ENCODE measurements around the gene HINFP. TPM values are rescaled to one million over a fixed set of nuclear protein-coding genes. Genes with fewer than 3 reads are reported as not detected.

HINFP gene
- polyA plus RNA-seq, 1 donor from 2014 or later, result 50.0 TPM

DNA sequence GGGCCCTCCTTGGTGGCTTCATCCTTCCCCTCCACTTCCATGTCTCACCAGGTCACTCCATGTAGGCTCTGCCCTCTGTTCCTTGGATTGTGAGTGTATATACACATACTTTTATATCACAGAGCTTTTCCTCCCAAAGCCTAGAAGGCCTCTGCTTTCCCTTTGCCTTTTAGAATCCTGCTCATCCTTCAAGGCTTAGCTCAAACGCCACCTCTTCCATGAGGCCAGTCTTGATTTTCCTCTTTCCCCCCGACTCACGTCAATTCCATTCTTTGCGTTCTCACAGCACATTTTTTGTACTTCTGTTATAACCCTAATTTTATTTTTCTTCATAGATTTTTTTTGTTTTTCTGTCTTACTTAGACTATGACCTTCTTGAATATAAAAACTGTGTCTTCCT, 31.2 kb downstream of the HINFP start:
- no peaks in the 10 kb centered on the region for H3F3A ChIP-seq (ENCODE audit: insufficient read depth, low read length, poor library complexity, severe bottlenecking)
- no peaks in the 10 kb centered on the region for H3K9me3 ChIP-seq (ENCODE audit: low read length)
- no peaks in the 10 kb centered on the region for H4K20me1 ChIP-seq (ENCODE audit: insufficient read depth)
- no peak overlapping the region for H2AFZ ChIP-seq (ENCODE audit: low read depth, low read length)
- no peak for TF ChIP-seq MXI1 (conservative IDR thresholded peaks at IDR 0.05; ENCODE audit: poor library complexity, severe bottlenecking)
- no peak for TF ChIP-seq EP300 (conservative IDR thresholded peaks at IDR 0.05; ENCODE audit: poor library complexity, severe bottlenecking)
- TF ChIP-seq SMC3 (conservative IDR thresholded peaks at IDR 0.05; ENCODE audit: poor library complexity), result no peak
- no peak for TF ChIP-seq EZH2 (IDR thresholded peaks at IDR 0.05; ENCODE audit: borderline replicate concordance, insufficient read depth, low read length, poor library complexity, severe bottlenecking)
- TF ChIP-seq, protein P1, sequence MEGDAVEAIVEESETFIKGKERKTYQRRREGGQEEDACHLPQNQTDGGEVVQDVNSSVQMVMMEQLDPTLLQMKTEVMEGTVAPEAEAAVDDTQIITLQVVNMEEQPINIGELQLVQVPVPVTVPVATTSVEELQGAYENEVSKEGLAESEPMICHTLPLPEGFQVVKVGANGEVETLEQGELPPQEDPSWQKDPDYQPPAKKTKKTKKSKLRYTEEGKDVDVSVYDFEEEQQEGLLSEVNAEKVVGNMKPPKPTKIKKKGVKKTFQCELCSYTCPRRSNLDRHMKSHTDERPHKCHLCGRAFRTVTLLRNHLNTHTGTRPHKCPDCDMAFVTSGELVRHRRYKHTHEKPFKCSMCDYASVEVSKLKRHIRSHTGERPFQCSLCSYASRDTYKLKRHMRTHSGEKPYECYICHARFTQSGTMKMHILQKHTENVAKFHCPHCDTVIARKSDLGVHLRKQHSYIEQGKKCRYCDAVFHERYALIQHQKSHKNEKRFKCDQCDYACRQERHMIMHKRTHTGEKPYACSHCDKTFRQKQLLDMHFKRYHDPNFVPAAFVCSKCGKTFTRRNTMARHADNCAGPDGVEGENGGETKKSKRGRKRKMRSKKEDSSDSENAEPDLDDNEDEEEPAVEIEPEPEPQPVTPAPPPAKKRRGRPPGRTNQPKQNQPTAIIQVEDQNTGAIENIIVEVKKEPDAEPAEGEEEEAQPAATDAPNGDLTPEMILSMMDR (IDR thresholded peaks at IDR 0.05; ENCODE audit: poor library complexity, severe bottlenecking), result no peak
- TF ChIP-seq TAF1 (IDR thresholded peaks at IDR 0.05; ENCODE audit: low read depth), result no peak
- TF ChIP-seq RAD21 (conservative IDR thresholded peaks at IDR 0.05), result no peak
- TF ChIP-seq, protein P2, sequence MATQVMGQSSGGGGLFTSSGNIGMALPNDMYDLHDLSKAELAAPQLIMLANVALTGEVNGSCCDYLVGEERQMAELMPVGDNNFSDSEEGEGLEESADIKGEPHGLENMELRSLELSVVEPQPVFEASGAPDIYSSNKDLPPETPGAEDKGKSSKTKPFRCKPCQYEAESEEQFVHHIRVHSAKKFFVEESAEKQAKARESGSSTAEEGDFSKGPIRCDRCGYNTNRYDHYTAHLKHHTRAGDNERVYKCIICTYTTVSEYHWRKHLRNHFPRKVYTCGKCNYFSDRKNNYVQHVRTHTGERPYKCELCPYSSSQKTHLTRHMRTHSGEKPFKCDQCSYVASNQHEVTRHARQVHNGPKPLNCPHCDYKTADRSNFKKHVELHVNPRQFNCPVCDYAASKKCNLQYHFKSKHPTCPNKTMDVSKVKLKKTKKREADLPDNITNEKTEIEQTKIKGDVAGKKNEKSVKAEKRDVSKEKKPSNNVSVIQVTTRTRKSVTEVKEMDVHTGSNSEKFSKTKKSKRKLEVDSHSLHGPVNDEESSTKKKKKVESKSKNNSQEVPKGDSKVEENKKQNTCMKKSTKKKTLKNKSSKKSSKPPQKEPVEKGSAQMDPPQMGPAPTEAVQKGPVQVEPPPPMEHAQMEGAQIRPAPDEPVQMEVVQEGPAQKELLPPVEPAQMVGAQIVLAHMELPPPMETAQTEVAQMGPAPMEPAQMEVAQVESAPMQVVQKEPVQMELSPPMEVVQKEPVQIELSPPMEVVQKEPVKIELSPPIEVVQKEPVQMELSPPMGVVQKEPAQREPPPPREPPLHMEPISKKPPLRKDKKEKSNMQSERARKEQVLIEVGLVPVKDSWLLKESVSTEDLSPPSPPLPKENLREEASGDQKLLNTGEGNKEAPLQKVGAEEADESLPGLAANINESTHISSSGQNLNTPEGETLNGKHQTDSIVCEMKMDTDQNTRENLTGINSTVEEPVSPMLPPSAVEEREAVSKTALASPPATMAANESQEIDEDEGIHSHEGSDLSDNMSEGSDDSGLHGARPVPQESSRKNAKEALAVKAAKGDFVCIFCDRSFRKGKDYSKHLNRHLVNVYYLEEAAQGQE (IDR thresholded peaks at IDR 0.05; ENCODE audit: borderline replicate concordance), result no peak
- no peak for TF ChIP-seq POLR2AphosphoS5 (IDR thresholded peaks at IDR 0.05)
- no peaks in the 10 kb centered on the region for H3K79me2 ChIP-seq (replicated peaks; ENCODE audit: insufficient read depth, low read length)
- no peak overlapping the region for H3K9ac ChIP-seq (ENCODE audit: low read length)
- H3K27me3 ChIP-seq (ENCODE audit: insufficient read depth, low read depth, low read length), result peaks cover 31% of the 10 kb centered on the region
- no peak overlapping the region for H3K4me2 ChIP-seq (ENCODE audit: low read length)
- H3K27ac ChIP-seq (ENCODE audit: low read length), result no peak overlapping the region
- no peak overlapping the region for H3K4me3 ChIP-seq (ENCODE audit: low read length)
- H3K9me2 ChIP-seq (ENCODE audit: insufficient read depth, low read length), result no peaks in the 10 kb centered on the region
- H3K36me3 ChIP-seq (ENCODE audit: insufficient read depth, low read length), result no peaks in the 10 kb centered on the region

DNA sequence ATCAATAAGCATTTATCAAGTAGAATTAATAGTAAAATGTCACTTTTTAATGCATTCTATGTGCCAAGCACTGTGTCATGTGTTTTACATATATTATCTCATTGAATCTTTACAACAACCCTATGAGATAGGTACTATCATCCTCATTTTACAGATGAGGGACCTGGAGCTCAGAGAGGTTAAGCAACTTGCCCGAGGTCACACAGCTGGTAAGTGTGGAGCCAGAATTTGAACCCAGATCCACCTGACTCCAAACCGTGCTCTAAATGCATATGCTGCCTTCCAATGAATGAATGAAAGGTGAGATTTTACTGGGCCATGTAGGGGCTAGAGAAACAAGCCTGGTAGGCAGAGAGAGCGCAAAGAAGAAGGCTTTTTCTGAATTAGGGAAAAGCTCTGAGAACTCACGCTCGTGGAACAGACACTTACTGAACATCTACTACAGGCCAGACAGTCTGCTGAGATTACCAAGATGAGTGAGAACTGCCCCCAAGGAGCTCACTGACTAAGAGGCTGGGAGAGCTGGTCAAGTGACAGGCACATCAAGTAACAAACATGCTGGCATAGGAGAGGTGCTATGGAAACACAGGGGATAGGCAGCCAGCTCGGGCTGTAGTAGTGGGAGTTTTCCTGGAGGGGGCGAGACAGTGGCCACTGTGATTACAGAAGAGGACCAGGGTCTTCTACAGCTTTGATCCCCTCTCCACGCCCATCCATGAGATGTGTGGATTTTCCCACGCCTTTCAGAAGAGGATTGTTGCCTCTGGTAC, 31.9 kb downstream of the HINFP start:
- no peaks in the 10 kb centered on the region for H3F3A ChIP-seq (ENCODE audit: insufficient read depth, low read length, poor library complexity, severe bottlenecking)
- H3K4me3 ChIP-seq (ENCODE audit: low read length), result no peak overlapping the region
- no peaks in the 10 kb centered on the region for H3K79me2 ChIP-seq (replicated peaks; ENCODE audit: insufficient read depth, low read length)
- H2AFZ ChIP-seq (ENCODE audit: low read depth, low read length), result no peak overlapping the region
- no peak overlapping the region for H3K9ac ChIP-seq (ENCODE audit: low read length)
- no peak overlapping the region for H3K4me2 ChIP-seq (ENCODE audit: low read length)
- peaks cover 24% of the 10 kb centered on the region for H3K27me3 ChIP-seq (ENCODE audit: insufficient read depth, low read depth, low read length)
- no peaks in the 10 kb centered on the region for H4K20me1 ChIP-seq (ENCODE audit: insufficient read depth)
- no peak overlapping the region for H3K27ac ChIP-seq (ENCODE audit: low read length)
- TF ChIP-seq POLR2AphosphoS5 (IDR thresholded peaks at IDR 0.05), result no peak
- no peak for TF ChIP-seq EP300 (conservative IDR thresholded peaks at IDR 0.05; ENCODE audit: poor library complexity, severe bottlenecking)
- TF ChIP-seq, protein P1 (IDR thresholded peaks at IDR 0.05; ENCODE audit: poor library complexity, severe bottlenecking), result no peak
- no peak for TF ChIP-seq RAD21 (conservative IDR thresholded peaks at IDR 0.05)
- no peak for TF ChIP-seq SMC3 (conservative IDR thresholded peaks at IDR 0.05; ENCODE audit: poor library complexity)
- TF ChIP-seq MXI1 (conservative IDR thresholded peaks at IDR 0.05; ENCODE audit: poor library complexity, severe bottlenecking), result no peak
- TF ChIP-seq EZH2 (IDR thresholded peaks at IDR 0.05; ENCODE audit: borderline replicate concordance, insufficient read depth, low read length, poor library complexity, severe bottlenecking), result no peak
- TF ChIP-seq, protein P2 (IDR thresholded peaks at IDR 0.05; ENCODE audit: borderline replicate concordance), result no peak
- TF ChIP-seq TAF1 (IDR thresholded peaks at IDR 0.05; ENCODE audit: low read depth), result no peak
- no peaks in the 10 kb centered on the region for H3K9me2 ChIP-seq (ENCODE audit: insufficient read depth, low read length)
- no peaks in the 10 kb centered on the region for H3K36me3 ChIP-seq (ENCODE audit: insufficient read depth, low read length)
- H3K9me3 ChIP-seq (ENCODE audit: low read length), result no peaks in the 10 kb centered on the region
